Natural killer cell (primary cell): Measurements from ENCODE around the gene MRPL43. TPM values are rescaled to one million over a fixed set of nuclear protein-coding genes. Genes with fewer than 3 reads are reported as not detected.

Experiments used
- ATAC-seq, 3 donors: fragments of 150-1000 bp in 2 of 3; fragments of 200-7000 bp in 1 of 3; cut with Tn5 transposase; 1 replicate in 1 of 3; 2 replicates in 2 of 3; pipeline ENCODE4 v1.10.0; 2021; ENCODE audit warnings: mild to moderate bottlenecking in 2 of 3, moderate library complexity in 2 of 3
- DNase-seq, 2 donors: peaks; one replicate each; pipeline versions ENCODE4 v3.0.0 to v3.0.0-alpha.2; 2013 to 2021; ENCODE audit warnings: mixed read lengths in 1 of 2
- H3K27ac ChIP-seq: one replicate; pipeline ENCODE4 v1.5.1; 2013; ENCODE audit warnings: mild to moderate bottlenecking, low read length
- H3K27me3 ChIP-seq: one replicate; pipeline ENCODE4 v1.6.1; 2013; ENCODE audit warnings: low read length; ENCODE audit not compliant: control insufficient read depth, insufficient read depth
- H3K36me3 ChIP-seq: one replicate; pipeline ENCODE4 v1.6.1; 2013; ENCODE audit warnings: low read length; ENCODE audit not compliant: control insufficient read depth, insufficient read depth
- H3K4me1 ChIP-seq: one replicate; pipeline ENCODE4 v1.6.1; 2013; ENCODE audit warnings: low read length; ENCODE audit not compliant: control insufficient read depth, insufficient read depth
- H3K4me3 ChIP-seq: one replicate; pipeline ENCODE4 v1.5.1; 2013; ENCODE audit warnings: low read length
- H3K9me3 ChIP-seq: one replicate; pipeline ENCODE4 v1.6.1; 2013; ENCODE audit warnings: low read length; ENCODE audit not compliant: control insufficient read depth, insufficient read depth
- H3K27ac Mint-ChIP-seq, 2 donors: one replicate each; pipeline ENCODE4 v1.8.0; 2022; ENCODE audit warnings: mild to moderate bottlenecking in 2 of 2, mixed read lengths in 2 of 2, moderate library complexity in 1 of 2
- H3K27me3 Mint-ChIP-seq, 2 donors: one replicate each; pipeline ENCODE4 v1.8.0; 2022; ENCODE audit warnings: low read depth in 2 of 2, mixed read lengths in 2 of 2
- H3K36me3 Mint-ChIP-seq: one replicate; pipeline ENCODE4 v1.8.0; 2022; ENCODE audit warnings: mixed read lengths
- H3K4me1 Mint-ChIP-seq, 2 donors: one replicate each; pipeline ENCODE4 v1.8.0; 2022; ENCODE audit warnings: mixed read lengths in 2 of 2
- H3K4me3 Mint-ChIP-seq: one replicate; pipeline ENCODE4 v1.8.0; 2022; ENCODE audit warnings: mild to moderate bottlenecking, moderate library complexity, mixed read lengths
- H3K9me3 Mint-ChIP-seq, 2 donors: one replicate each; pipeline ENCODE4 v1.8.0; 2022; ENCODE audit warnings: mixed read lengths in 2 of 2
- WGBS: methylation state at CpG from one replicate; pipeline ENCODE4 v1.1.7; 2013; ENCODE audit warnings: missing lambda C conversion rate; ENCODE audit not compliant: insufficient coverage; 5-methylcytosine and 5-hydroxymethylcytosine counted together
- intact Hi-C: fragments of 100-400 bp; cut with micrococcal nuclease; formaldehyde crosslinking; loops from one replicate; pipeline ENCODE4 v1.14.2; 2022
- total RNA-seq, 4 donors: library from RNA; stranded (reverse); fragments of 120-200 nt in 1 of 4; gene quantifications; one replicate each; pipeline versions ENCODE4 v1.2.3 to v1.2.4, GENCODE V29; 2013 to 2022
- TF ChIP-seq, protein P1 (sequence below): fragments of 200-600 bp; IDR thresholded peaks from one replicate; pipeline ENCODE4 v1.8.0; 2022; ENCODE audit warnings: antibody characterized with exemption

Gene MRPL43
- total RNA-seq, 3 donors from 2014 or later (not counting 1 experiment from before 2014, with no cell fraction given), result 27.2 to 42.0 (median 33.1) TPM

DNA sequence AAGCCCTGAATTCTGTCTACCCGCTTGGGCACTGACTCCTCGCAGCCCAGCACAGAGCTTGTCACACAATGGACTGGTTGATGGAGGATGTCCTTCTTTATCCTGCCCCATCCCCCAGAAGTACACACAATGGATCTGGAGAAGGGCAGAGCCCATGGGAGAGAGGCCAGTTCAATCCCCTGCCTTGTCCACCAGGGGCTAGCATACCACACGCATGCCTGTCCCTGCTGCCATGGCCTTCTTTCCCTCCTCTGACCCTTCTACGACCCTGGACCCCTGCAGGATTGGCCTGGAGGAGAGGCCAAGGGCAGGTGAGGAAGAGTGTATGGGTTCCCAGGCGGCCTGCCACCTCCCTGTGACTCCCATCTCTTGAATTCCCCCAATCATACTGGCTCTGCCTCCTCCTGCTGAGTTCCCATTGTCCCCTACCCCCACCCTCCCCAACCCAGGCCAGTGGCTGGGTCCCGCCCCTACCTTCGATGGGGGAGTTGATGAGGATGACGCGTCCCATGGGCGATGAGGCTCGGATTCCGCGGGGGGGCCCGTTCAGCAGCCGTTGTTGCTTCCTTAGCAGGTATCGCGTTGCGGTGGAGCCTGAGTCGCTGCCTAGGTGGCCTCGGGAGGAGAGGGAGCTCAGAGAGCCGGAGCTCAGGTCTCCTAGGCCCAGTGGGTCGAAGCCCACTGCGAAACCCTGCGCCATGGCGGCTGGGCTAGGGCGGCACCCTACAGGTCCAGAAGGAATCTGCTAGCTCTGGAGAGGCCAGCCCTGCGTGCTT, 42.4 kb upstream of the MRPL43 start:
- H3K4me3 Mint-ChIP-seq, result no peak overlapping the region

GRCh38 chr10:101028446-101029337, 41.4 kb upstream of the MRPL43 start:
- intact Hi-C loops, result no loop called here
- no peaks in the 10 kb centered on the region for H3K27me3 ChIP-seq
- Mint-ChIP-seq H3K9me3 (no peaks in the 10 kb centered on the region), H3K4me1 (peaks cover 26 to 27% of the 10 kb centered on the region in 2 donors), H3K27me3 (peaks cover 0 to 7% of the 10 kb centered on the region in 2 donors), H3K36me3 (no peaks in the 10 kb centered on the region), H3K4me3 (no peak overlapping the region), H3K27ac (no peak overlapping the region)
- no peak overlapping the region for H3K27ac ChIP-seq
- no peak overlapping the region for H3K4me3 ChIP-seq
- TF ChIP-seq, protein P1, sequence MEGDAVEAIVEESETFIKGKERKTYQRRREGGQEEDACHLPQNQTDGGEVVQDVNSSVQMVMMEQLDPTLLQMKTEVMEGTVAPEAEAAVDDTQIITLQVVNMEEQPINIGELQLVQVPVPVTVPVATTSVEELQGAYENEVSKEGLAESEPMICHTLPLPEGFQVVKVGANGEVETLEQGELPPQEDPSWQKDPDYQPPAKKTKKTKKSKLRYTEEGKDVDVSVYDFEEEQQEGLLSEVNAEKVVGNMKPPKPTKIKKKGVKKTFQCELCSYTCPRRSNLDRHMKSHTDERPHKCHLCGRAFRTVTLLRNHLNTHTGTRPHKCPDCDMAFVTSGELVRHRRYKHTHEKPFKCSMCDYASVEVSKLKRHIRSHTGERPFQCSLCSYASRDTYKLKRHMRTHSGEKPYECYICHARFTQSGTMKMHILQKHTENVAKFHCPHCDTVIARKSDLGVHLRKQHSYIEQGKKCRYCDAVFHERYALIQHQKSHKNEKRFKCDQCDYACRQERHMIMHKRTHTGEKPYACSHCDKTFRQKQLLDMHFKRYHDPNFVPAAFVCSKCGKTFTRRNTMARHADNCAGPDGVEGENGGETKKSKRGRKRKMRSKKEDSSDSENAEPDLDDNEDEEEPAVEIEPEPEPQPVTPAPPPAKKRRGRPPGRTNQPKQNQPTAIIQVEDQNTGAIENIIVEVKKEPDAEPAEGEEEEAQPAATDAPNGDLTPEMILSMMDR, result no peak
- DNase-seq (no peak), ATAC-seq (no peak)
- no peaks in the 10 kb centered on the region for H3K36me3 ChIP-seq
- WGBS, result 86% methylated on average over 4 of the region's 7 CpGs
- peaks cover 28% of the 10 kb centered on the region for H3K4me1 ChIP-seq
- H3K9me3 ChIP-seq, result no peaks in the 10 kb centered on the region

More for the DNA sequence above, 42.4 kb upstream of the MRPL43 start:
- Mint-ChIP-seq H3K27me3 (peaks cover 0 to 7% of the 10 kb centered on the region in 2 donors), H3K9me3 (no peaks in the 10 kb centered on the region), H3K36me3 (no peaks in the 10 kb centered on the region), H3K27ac (no peak overlapping the region), H3K4me1 (peaks cover 27 to 28% of the 10 kb centered on the region in 2 donors)
- no peak for DNase-seq
- H3K9me3 ChIP-seq, result no peaks in the 10 kb centered on the region
- H3K27ac ChIP-seq, result no peak overlapping the region
- H3K27me3 ChIP-seq, result no peaks in the 10 kb centered on the region
- WGBS, result 75% methylated on average over 27 of the region's 27 CpGs
- intact Hi-C loops, result loop anchor here (5.0 kb wide), 3 partner anchors 32 to 323 kb away; partner anchors contain the start of genes BTRC and LZTS2
- TF ChIP-seq, protein P1, result no peak
- ATAC-seq, result no peak
- no peak overlapping the region for H3K4me3 ChIP-seq
- peaks cover 28% of the 10 kb centered on the region for H3K4me1 ChIP-seq
- H3K36me3 ChIP-seq, result peaks cover under 1% of the 10 kb centered on the region

DNA sequence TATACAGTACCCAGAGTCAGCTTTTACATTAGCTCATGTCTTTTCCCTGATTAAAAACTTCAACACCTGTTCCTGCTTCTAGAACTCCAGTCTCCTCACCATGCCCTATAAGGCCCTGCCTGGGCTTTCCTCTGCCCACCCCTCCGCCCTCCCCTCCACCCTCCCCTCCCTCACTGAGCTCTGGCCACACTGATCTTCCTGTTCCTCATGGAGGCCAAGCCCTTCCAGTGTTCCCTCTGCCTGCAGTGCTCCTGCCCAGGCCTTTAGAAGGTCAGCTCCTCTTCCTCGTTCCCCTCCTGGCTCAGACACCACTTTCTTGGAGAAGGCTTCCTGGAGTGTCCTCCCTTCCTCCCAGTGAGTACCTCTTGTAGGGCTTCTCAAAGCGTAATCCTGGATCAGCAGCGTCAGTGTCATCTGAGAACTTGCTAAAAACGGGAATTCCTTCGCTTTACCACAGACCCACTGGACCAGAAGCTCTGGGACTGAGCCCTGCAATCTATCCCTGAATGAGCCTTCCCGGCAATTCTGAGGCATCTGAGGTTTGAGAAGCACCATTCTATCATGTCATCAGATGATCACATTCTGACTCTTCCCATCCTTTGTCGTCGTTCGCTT, 39.9 kb upstream of the MRPL43 start:
- DNase-seq (no peak), ATAC-seq (no peak)
- Histone ChIP-seq H3K27ac (no peak overlapping the region), H3K36me3 (no peaks in the 10 kb centered on the region), H3K9me3 (no peaks in the 10 kb centered on the region), H3K27me3 (no peaks in the 10 kb centered on the region), H3K4me3 (no peak overlapping the region), H3K4me1 (peaks cover 16% of the 10 kb centered on the region)
- TF ChIP-seq, protein P1, result no peak
- WGBS, result 87% methylated on average over 9 of the region's 10 CpGs
- H3K27ac Mint-ChIP-seq, result no peak overlapping the region
- peaks cover 12 to 14% of the 10 kb centered on the region in 2 donors for H3K4me1 Mint-ChIP-seq
- intact Hi-C loops, result no loop called here
- peaks cover 0 to 7% of the 10 kb centered on the region in 2 donors for H3K27me3 Mint-ChIP-seq
- no peaks in the 10 kb centered on the region for H3K9me3 Mint-ChIP-seq
- H3K4me3 Mint-ChIP-seq, result no peak overlapping the region
- no peaks in the 10 kb centered on the region for H3K36me3 Mint-ChIP-seq
